Fibroblast of pulmonary artery (primary cell): ENCODE data around the gene CTNNA3.

Experiments used
- DNase-seq: peaks from one replicate; pipeline ENCODE4 v3.0.0-alpha.2; 2010; ENCODE audit warnings: low read depth
- H3K4me3 ChIP-seq: replicated peaks from 2 replicates; pipeline ENCODE4 v1.5.1; 2011; ENCODE audit warnings: low read depth, mild to moderate bottlenecking, control low read depth, low read length, moderate library complexity
- TF ChIP-seq, protein P1 (sequence below): IDR thresholded peaks from 2 replicates; pipeline ENCODE4 v1.5.1; 2011; ENCODE audit warnings: mild to moderate bottlenecking, control low read depth, low read length, inconsistent platforms; ENCODE audit errors: missing control alignments

Gene CTNNA3

GRCh38 chr10:67477868-67478267 lies 218.1 kb downstream of the CTNNA3 start:
- H3K4me3 ChIP-seq: no peak overlapping the region
- TF ChIP-seq, protein P1, sequence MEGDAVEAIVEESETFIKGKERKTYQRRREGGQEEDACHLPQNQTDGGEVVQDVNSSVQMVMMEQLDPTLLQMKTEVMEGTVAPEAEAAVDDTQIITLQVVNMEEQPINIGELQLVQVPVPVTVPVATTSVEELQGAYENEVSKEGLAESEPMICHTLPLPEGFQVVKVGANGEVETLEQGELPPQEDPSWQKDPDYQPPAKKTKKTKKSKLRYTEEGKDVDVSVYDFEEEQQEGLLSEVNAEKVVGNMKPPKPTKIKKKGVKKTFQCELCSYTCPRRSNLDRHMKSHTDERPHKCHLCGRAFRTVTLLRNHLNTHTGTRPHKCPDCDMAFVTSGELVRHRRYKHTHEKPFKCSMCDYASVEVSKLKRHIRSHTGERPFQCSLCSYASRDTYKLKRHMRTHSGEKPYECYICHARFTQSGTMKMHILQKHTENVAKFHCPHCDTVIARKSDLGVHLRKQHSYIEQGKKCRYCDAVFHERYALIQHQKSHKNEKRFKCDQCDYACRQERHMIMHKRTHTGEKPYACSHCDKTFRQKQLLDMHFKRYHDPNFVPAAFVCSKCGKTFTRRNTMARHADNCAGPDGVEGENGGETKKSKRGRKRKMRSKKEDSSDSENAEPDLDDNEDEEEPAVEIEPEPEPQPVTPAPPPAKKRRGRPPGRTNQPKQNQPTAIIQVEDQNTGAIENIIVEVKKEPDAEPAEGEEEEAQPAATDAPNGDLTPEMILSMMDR: no peak
- DNase-seq: no peak

DNA sequence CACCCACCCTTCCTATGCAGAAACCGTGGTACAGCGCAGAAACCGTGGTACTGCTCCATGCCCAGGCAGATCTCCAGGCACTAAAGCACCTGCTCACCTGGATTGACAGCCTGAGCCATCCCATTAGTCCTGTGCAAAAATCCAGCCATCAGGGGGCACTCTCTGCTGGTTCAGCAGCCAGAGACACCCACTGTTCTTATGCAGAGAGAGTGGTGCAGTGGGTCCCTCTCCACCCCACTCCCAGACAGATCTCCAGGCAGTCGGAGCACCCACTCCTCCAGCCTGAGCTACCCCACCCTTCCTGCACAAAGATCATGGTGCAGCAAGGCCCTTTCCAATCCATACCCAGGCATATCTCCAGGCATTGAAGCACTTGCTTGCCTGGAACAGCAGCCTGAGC lies 219.8 kb downstream of the CTNNA3 start:
- TF ChIP-seq, protein P1: no peak
- DNase-seq: no peak

GRCh38 chr10:67473850-67474633 lies 222.0 kb downstream of the CTNNA3 start:
- DNase-seq: no peak
- TF ChIP-seq, protein P1: no peak
- H3K4me3 ChIP-seq: no peak overlapping the region

More for the DNA sequence above, 219.8 kb downstream of the CTNNA3 start:
- H3K4me3 ChIP-seq: no peak overlapping the region

DNA sequence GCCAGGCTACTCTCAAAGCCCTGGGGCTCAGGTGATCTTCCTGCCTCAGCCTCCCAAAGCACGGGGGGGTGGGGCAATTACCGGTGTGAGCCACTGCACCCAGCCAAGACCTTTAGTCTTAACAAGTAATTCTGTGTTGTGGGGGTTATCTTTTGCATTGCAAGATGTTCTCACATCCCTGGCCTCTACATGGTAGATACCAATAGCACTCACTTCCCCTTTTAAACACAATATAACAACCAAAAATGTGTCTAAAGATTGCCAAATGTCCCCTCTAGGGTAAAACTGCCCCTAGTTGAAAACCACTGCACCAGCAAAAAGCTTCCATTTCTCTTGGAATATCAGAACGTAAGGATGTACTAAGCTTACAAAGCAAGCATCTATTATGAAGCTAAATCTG lies 225.0 kb downstream of the CTNNA3 start:
- no peak for DNase-seq
- H3K4me3 ChIP-seq: no peak overlapping the region
- TF ChIP-seq, protein P1: no peak

- no peak overlapping the region for H3K4me3 ChIP-seq
- TF ChIP-seq, protein P1: no peak
Measured at GRCh38 chr10:67464278-67464677, 231.7 kb downstream of the CTNNA3 start.

DNA sequence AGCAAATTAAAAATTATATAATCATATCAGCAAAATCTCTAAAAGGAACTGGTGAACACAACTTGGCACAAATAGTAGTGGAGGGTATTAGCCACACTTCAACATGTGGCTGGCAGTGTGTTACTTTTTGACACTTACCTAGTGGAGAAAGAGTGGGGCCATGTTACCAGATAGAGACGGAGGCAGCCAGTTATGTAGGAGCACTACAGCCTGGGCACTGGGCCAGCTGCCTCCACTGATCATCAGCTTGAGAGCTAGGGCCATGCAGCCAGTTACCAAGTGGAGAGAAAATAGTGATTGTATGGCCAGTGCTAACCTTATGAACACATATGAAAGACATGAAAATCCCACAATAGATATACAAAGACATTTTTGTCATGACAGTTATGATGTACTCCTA lies 243.1 kb downstream of the CTNNA3 start:
- no peak for DNase-seq
- no peak overlapping the region for H3K4me3 ChIP-seq
- TF ChIP-seq, protein P1: no peak

More at GRCh38 chr10:67464278-67464677, 231.7 kb downstream of the CTNNA3 start:
- no peak for DNase-seq
